GM12865 (cell line): ENCODE measurements around the gene CD74.

Experiments used
- DNase-seq: peaks from one replicate; pipeline ENCODE4 v3.0.0; 2010; ENCODE audit warnings: low read depth
- H3K4me3 ChIP-seq: 2 replicates; pipeline ENCODE4 v1.5.1; 2011; ENCODE audit warnings: mild to moderate bottlenecking, low read depth, low read length, control low read depth
- TF ChIP-seq, protein P1 (sequence below): IDR thresholded peaks from 2 replicates; pipeline ENCODE4 v1.5.1; 2011; ENCODE audit warnings: low read length, control low read depth, low read depth, inconsistent platforms; ENCODE audit not compliant: insufficient read depth; ENCODE audit errors: missing control alignments

The CD74 gene

DNA sequence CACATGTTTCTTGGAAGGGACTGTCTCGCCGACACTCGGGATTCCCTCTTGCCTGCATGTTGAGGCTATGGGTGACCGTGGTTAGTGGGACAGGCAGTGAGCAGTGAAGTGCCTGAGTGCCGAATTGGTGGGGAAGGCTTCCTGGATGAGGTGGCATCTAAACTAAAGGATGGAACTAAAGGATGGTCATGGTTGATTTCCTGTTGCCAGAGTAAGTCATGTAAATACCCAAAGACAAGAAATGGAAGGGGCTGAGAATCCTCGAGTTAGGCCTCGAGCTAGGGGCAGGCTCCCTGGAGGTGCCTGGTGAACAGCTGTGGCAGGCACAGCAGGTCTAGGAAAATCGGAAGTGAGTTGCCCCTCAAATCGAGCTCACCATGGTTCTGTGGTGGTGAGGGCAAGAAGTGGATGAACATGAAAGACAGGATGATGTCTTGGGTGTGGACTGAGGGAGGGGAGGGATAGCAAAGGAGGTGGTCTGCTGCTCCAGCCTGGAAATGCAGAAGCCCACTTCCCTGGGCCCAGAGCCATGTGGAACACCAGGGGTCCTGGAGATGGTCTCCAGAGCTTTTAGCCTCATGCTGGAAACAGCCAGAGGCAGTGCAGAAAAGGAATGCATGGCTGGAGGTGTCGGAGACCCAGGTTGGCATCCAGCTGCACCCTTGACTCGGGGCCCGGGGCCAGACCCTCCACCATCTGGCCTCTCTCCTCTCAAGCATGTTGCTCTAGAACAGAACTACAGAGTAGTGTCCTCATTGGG is 12.2 kb downstream of the CD74 start:
- peak; percentile 74 for DNase-seq
- TF ChIP-seq, protein P1, sequence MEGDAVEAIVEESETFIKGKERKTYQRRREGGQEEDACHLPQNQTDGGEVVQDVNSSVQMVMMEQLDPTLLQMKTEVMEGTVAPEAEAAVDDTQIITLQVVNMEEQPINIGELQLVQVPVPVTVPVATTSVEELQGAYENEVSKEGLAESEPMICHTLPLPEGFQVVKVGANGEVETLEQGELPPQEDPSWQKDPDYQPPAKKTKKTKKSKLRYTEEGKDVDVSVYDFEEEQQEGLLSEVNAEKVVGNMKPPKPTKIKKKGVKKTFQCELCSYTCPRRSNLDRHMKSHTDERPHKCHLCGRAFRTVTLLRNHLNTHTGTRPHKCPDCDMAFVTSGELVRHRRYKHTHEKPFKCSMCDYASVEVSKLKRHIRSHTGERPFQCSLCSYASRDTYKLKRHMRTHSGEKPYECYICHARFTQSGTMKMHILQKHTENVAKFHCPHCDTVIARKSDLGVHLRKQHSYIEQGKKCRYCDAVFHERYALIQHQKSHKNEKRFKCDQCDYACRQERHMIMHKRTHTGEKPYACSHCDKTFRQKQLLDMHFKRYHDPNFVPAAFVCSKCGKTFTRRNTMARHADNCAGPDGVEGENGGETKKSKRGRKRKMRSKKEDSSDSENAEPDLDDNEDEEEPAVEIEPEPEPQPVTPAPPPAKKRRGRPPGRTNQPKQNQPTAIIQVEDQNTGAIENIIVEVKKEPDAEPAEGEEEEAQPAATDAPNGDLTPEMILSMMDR, result no peak
- no peak overlapping the region for H3K4me3 ChIP-seq

DNA sequence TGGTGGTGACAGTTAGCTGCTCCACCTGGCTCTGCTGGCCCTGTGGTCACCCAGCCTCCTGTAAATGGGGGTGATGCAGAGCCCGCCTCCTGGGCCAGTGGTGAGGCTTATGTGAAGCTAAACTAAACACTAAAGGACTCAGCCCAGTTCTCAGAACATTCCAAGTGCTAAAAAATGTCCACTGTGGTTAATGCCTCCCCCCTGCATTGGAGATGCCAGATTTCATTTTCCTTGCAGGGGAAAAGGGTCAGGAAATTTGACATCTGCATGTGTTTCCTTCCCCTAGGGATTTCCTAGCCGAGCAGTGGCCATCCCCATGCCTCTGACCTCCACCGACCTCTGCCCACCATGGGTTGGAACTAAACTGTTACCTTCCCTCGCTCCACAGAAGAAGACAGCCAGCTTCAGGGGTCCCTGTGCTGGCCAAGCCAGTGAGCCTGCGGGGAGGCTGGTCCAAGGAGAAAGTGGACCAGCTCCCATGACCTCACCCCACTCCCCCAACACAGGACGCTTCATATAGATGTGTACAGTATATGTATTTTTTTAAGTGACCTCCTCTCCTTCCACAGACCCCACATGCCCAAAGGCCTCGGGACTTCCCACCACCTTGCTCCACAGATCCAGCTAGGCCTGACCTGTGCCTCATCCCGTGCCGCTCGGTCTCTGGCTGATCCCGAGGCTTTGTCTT is 13.0 kb downstream of the CD74 start:
- TF ChIP-seq, protein P1, result no peak
- H3K4me3 ChIP-seq, result no peak overlapping the region
- peak; percentile 70 for DNase-seq

DNA sequence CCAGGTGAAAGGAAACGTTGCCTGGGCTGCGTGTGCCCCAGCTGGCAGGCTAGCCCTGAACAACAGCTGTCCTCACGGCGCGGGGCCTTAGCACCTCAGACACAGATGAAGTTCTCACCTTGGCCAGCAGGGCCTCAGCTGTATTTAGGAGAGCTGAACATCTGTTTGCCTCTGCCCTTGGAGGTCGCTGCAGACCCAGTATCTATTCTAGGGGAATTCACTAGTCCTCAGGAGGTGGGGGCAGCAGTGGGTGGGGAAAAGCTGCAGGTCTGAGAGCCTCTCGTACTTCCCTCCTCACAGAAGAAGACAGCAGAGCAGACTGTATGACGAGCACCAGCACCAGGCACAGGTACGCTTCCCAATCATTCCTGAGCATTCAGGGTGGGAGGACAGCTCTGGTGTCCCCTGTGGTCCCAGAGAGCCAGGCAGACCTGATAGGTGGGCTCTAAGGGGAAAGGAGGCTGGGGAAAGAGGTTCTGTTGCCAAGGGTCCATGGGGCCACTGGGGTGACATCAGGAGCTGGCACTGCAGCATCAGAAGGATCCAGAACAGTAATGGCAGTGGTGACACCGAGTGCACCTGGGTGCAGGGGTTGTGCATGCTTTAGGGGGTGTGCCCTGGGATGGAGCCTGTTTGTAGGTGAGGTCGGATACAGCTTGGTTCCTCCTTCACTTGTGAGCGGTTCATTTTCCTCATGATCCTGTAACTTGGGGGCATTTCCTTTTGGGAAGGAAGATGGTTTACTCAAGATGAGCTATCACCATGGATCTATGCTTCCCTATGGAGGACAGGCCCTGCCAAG is 13.8 kb downstream of the CD74 start:
- DNase-seq, result peak; percentile 84
- TF ChIP-seq, protein P1, result peak; percentile 77
- H3K4me3 ChIP-seq, result no peak overlapping the region

DNA sequence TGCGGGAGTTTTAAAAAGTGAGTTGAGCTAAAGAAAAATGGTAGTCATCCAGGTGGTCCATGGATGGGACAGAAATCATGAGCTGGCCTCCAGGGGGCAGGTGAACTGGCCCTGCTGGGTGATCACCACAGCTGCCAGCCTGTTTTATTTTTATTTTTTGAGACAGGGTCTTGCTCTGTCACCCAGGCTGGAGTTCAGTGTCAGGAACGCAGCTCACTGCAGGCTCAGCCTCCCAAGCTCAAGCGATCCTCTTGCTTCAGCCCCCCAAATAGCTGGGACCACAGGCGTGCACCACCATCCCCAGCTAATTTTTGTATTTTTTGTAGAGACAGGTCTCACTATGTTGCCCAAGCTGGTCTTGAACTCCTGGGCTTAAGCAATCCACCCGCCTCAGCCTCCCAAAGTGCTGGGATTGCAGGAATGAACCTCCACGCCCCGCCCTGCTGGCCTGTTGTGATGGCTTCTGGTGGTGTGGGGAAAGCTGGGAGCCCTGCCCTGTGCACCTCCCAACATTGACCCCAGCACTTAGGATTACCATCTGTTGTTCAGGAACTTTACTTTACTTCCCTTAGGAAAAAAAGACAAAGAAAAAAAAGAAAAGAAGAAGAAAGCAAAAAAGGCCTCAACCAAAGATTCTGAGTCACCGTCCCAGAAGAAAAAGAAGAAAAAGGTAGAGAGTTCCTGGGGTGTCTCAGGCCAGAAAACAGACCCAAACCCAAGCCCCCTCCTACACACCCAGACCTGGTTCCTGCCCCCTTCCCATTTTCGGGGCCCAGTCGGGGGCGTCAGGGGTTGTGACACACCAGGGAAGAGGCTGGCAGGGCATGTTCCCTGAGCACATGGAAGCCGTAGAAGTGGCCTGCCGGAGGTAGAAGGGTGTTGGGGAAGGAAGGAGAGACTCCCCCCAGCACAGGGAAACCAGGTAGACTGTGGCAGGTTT is 14.7 kb downstream of the CD74 start:
- H3K4me3 ChIP-seq, result no peak overlapping the region
- DNase-seq, result no peak
- TF ChIP-seq, protein P1, result no peak

DNA sequence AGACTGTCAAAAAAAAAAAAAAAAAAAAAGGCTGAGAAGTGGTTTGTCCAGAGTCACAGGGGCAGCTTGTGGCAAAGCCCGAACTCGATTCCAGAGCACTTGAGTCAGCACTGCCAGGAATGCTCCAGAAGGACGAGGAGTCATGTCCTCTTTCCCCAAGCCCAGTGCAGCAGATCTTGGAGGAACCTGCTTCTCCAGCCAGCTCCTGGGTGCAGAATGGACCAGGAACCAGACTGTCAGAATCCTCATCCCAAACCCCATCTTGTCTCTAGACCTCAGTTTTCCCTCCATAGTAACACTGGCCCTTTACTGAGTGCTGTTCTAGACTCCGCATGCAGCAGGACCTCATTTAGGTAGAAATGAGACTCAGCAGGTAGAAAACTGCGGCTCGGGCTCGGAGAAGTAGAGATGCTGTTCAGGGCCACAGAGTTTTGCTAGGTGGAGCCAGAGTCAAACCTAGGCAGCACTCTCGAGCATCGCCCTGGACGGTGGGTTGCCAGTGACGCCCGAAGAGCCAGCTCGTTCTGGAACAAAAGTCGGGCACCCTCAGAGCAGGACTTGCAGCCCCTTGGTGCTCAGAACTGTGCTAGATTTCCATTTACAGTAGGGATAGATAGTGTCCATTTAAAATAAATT is 15.4 kb downstream of the CD74 start:
- DNase-seq, result no peak
- TF ChIP-seq, protein P1, result no peak
- H3K4me3 ChIP-seq, result no peak overlapping the region

DNA sequence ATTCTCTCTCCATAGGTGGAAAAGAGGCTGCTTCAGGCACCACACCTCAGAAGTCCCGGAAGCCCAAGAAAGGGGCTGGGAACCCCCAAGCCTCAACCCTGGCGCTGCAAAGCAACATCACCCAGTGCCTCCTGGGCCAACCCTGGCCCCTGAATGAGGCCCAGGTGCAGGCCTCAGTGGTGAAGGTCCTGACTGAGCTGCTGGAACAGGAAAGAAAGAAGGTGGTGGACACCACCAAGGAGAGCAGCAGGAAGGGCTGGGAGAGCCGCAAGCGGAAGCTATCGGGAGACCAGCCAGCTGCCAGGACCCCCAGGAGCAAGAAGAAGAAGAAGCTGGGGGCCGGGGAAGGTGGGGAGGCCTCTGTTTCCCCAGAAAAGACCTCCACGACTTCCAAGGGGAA is 16.4 kb downstream of the CD74 start:
- H3K4me3 ChIP-seq, result no peak overlapping the region
- TF ChIP-seq, protein P1, result no peak
- no peak for DNase-seq
